Activated CD8-positive, alpha-beta memory T cell treated with anti-CD3 and anti-CD28 coated beads for 36 hours (primary cell): ENCODE measurements around the gene AKAP8. TPM values are rescaled to one million over a fixed set of nuclear protein-coding genes. Genes with fewer than 3 reads are reported as not detected.

ENCODE experiments used
- CTCF ChIA-PET: fragments of 350-600 bp; sonication (Branson Sonifier 250); formaldehyde crosslinking; loops from one replicate; lab custom pipeline; 2021; ENCODE audit warnings: antibody characterized with exemption; lab: Charles Lee
- POLR2A ChIA-PET: fragments of 350-600 bp; sonication (Branson Sonifier 250); formaldehyde crosslinking; loops from one replicate; lab custom pipeline; 2021; ENCODE audit warnings: antibody characterized with exemption; lab: Charles Lee
- total RNA-seq, 2 experiments: library from RNA; stranded (reverse); gene quantifications; one replicate each; pipeline ENCODE4 v1.2.3, GENCODE V29; 2021

The AKAP8 gene
- total RNA-seq, 2 experiments from 2014 or later: 48.4 to 51.7 TPM

DNA sequence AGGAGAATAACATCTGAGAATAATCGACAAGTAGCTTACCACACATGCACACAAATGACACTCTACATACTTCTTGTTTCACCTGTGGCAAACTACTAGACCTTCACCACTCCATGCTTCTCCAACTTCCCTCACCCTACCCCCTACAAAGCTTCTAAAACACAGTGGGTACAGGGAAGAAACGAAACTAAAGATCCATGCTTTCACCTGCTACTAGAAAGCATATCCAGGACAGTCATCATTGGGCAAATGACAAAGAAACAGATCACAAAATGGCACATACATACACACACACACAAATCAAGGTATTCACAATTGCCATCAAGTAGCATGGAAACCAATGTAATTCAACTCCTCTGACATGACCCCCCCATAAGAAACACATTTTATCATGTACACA is 57.8 kb downstream of the AKAP8 start:
- POLR2A ChIA-PET: no interaction called here
- CTCF ChIA-PET: no interaction called here

DNA sequence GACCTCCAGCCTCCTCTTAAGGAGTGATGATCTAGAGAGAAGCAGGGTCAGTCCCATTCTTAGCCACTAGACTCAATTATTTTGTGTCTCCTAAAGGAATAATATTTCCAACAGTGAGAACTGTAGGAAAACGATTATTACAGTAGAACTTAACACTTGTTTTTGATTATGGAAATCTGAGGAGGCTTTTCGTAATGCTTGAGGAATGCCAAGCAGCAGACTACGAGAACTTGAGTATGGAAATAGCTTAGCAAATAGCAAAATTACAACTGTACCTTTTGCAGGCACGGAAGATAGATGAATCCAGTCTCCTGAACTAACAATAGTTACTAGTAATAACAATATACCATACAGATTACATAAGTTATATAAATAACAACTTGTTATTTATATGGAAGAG is 59.5 kb downstream of the AKAP8 start:
- POLR2A ChIA-PET: no interaction called here

DNA sequence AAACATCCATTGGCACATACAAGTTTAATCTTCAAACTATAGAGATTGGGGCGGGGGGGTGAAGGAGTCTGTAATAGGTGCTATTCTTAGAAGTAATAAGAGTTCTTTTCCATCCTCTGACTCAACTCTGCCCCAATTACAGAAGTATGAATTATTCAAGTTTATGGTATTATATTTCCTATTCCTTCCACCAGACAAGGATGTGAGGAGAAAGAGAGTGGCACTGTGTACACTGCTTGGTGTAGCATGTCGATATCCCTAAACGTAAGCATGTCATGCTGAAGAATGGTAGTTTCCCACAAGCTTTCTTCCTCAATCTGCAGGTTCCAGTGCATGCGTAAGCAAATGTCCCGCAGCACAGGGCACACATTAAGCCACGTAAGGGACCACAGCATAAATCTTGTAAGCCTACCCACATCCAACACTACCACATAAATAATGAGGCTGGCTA is 61.3 kb downstream of the AKAP8 start:
- CTCF ChIA-PET: no interaction called here
- POLR2A ChIA-PET: interaction anchor here (0.7 kb wide), 1 partner anchor 14 kb away, joined by 3 read pairs; no protein-coding TSS in a partner anchor

More for the DNA sequence above, 59.5 kb downstream of the AKAP8 start:
- CTCF ChIA-PET: no interaction called here

DNA sequence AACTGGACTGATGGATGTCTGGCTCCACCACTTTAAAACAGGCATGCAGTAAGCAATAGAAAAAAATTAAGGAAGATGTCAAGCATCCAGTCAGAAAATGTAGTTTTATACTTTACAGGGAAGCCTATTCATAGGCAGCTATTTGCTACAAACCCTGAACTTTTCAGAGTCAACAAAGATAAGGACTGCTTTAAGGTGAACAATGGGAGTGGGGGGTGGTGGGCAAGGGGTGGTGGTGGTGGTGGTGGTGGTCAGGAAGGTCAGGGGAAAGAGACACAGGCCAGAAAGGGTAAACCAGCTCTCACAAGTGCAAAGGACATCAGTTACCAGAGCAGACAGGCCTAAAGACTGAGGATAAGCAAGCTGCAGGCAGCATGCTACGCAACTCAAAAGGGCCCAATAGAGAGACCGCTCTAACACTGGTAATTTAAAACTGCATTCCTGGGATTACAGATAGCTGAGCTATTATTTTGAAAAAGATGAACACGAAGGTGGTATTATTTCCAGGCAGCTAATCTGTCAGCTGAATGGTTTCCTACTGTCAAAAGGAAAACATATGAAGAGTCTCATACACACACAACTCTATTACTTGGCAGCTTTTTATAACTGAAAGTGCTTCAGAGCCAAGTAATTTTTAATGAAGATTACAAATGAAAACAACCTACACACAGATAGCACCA is 62.1 kb downstream of the AKAP8 start:
- ChIA-PET CTCF (interaction anchor here (1.1 to 1.2 kb wide), 2 partner anchors 12 to 13 kb away, joined by 3 read pairs; no protein-coding TSS in a partner anchor), POLR2A (interaction anchor here (0.6 to 1.1 kb wide), 5 partner anchors 12 to 41 kb away, joined by 3 read pairs; no protein-coding TSS in a partner anchor)

DNA sequence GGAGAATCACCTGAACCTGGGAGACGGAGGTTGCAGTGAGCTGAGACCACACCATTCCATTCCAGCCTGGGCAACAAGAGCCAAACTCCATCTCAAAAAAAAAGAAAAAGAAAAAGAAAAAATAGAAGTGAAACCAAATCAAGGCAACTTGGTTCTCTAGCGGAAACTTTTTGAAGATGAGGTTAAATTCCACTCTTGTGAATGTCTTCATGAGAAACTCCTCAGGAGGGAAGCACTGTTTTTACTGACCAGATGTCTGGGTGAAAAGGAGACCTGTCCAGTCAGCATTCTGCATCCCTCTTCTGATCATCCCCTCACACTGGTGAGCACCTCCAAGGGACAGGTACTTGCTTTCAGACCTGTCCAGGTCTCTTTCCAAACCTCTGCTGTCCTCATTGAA is 63.1 kb downstream of the AKAP8 start:
- POLR2A ChIA-PET: interaction anchor here (0.6 to 1.1 kb wide), 3 partner anchors 12 to 42 kb away, joined by 3 read pairs; no protein-coding TSS in a partner anchor
- CTCF ChIA-PET: interaction anchor here (1.2 kb wide), 1 partner anchor 12 kb away, joined by 3 read pairs; no protein-coding TSS in a partner anchor

DNA sequence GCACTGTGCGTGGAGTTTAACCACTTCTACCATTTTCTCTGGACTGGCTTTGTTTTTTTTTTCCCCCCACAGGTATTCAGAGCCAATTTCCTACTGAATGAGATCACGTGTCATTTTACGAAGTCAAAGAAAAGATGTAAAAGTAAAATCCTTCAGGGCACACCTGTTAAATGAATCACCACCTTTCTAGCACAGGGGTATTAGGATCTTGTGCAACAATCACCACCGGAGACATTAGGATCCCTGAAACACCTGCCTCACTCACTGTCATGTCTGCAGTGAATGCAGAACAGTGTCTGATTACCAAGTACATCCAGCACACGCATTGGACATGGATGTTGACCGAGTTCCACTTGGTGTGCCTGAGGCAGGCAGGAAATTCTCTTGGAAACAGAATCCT is 64.5 kb downstream of the AKAP8 start:
- ChIA-PET POLR2A (no interaction called here), CTCF (interaction anchor here (0.6 kb wide), 1 partner anchor 60 kb away, joined by 3 read pairs; no protein-coding TSS in a partner anchor)

DNA sequence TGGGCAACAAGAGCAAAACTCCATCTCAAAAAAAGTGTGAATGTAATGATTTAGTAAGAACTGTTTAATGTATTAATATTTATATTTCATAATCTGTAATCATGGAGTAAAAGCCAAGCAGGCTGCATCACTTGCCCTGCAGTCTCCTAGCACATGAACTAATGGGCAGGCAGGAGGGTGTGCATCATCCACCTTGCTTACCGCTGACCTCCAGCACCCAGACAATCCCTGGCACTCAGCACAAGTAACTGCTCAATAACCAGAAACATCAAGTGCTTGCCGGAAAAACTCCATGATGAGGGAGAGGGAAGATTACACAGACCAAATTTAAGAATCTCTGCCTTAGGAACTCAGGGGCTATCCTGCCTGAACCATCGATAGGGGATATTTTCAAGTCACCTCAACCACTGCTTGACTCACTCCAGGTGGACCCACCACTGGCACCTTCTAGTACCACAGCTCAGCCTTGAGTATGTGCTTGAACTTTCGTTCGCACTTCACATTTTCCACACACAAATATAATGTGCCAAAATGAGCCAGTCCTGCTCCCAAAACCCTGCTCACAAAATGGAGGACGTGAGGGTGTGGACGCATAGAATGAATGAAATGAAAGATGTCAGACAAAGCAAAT is 65.8 kb downstream of the AKAP8 start:
- ChIA-PET POLR2A (no interaction called here), CTCF (interaction anchor here (0.5 to 0.7 kb wide), 2 partner anchors 10 to 1527 kb away, joined by 3 read pairs; no protein-coding TSS in a partner anchor)

DNA sequence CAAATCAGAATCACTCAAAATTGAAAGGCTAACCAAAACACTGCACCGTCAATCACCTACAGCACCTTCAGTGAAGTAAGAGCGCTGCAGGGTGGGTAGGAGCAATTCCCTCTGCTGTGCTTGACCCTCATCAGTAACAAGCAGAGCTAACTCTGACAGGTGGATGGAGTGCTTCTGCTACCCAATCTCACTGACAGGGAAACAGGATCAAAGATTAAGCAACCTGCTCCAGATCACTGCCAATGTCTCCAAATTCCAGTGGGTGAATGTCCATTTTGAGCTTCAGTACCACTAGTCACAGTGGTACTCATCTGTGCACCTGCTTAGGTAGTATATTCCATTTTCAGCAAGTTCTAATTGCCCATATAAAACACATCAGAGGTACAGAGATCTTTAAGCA is 72.4 kb downstream of the AKAP8 start:
- ChIA-PET POLR2A (no interaction called here), CTCF (no interaction called here)

DNA sequence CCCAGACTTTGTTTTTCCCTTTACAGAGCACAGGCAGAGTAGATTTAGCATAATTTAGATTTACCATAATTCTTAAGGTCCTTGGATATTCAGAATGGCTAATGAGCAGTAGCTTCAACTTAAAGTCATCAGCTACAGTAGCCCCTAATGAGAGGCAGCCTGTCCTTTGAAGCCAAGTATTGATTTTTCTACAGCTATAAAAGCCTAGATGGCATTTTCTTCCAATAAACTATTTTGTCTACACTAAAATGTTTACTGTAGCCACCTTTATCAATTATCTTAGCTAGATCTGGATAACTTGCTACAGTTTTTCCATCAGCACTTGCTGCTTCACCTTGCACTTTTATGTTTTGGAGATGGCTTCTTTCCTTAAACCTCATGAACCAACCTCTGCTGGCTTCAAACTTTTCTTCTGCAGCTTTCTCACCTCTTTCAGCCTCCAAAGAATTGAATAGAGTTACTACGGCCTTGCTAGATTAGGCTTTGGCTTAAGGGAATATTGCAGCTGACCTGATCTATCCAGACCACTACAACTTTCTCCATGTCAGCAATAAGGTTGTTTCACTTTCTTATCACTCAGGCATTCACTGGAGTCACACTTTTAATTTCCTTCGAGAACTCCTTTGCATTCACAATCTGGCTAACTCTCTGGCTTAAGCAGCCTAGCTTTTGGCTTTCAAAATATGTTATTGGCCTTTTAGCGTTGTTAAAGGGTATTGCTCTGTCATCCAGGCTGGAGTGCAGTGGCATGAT is 73.8 kb downstream of the AKAP8 start:
- CTCF ChIA-PET: interaction anchor here (0.9 kb wide), 1 partner anchor 27 kb away, joined by 3 read pairs; the partner anchor contains the start of gene BRD4
- POLR2A ChIA-PET: no interaction called here

DNA sequence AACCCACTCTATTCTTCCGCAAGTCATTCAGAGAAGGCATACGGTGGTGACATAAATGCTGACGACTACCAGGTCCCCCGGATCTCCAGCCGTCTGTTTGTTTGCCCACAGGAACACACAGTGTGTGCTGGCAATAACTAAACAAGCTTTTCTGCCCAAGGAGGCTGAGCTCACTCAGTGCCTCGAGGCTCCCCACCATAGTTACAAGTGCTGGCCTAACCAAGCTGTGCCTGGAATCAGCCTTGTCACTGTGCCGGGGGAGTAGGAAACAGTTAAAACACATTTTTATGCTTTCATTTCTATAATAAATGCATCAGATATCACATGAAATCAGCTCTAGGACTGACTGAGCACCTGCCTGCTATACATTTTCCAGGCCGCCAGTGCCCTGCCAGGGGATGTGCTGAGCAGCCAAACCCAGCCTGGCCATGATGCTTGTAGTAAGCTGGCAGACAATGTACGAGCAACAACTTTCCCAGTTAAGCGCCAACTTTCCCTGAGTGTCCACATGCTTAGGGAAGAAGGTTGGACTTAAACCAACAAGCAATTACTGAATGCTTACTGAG is 75.4 kb downstream of the AKAP8 start:
- ChIA-PET CTCF (interaction anchor here (0.7 to 2.2 kb wide), 7 partner anchors 9 to 74 kb away, joined by 3 to 6 read pairs (median 3); no protein-coding TSS in a partner anchor), POLR2A (interaction anchor here (0.7 to 1.3 kb wide), 5 partner anchors 12 to 29 kb away, joined by 3 to 4 read pairs (median 3); no protein-coding TSS in a partner anchor)

Other genes with a start within 250 kb of the AKAP8 start
- gene NOTCH3, start 178.8 kb downstream of the AKAP8 start, total RNA-seq: not detected
- under 1 TPM in 1 of 2 experiments, not detected in 1; 0.11 TPM for gene EPHX3, start 147.3 kb downstream of the AKAP8 start, total RNA-seq
- 100 to 1,000 TPM; 104 to 109 TPM for gene BRD4, start 47.2 kb downstream of the AKAP8 start, total RNA-seq
- 10 to 100 TPM; 67.1 to 68.2 TPM for gene AKAP8L, start 39.2 kb upstream of the AKAP8 start, total RNA-seq
- 10 to 100 TPM; 27.8 to 28.3 TPM for gene WIZ, start 70.2 kb upstream of the AKAP8 start, total RNA-seq
- 100 to 1,000 TPM; 104 to 109 TPM for gene RASAL3, start 84.8 kb upstream of the AKAP8 start, total RNA-seq
- gene PGLYRP2, start 99.7 kb upstream of the AKAP8 start, total RNA-seq: not detected
- gene CYP4F22, start 128.7 kb upstream of the AKAP8 start, total RNA-seq: 1 to 10 TPM; 1.1 to 1.2 TPM
- gene CYP4F8, start 235.4 kb upstream of the AKAP8 start, total RNA-seq: not detected